ENCODE results near the gene EFNA2.

- TF ChIP-seq CTCF (IDR thresholded peaks at IDR 0.05) (no peak), POLR2A (IDR thresholded peaks at IDR 0.05) (no peak), EP300 (IDR thresholded peaks at IDR 0.05; ENCODE audit: low read depth) (no peak)
Measured at GRCh38 chr19:1349211-1349610, 63.5 kb downstream of the EFNA2 start.
